Heart left ventricle (tissue), 16 donors: ENCODE results near the gene MIER3. TPM values are rescaled to one million over a fixed set of nuclear protein-coding genes. Genes with fewer than 3 reads are reported as not detected.

Source experiments
- ATAC-seq, 4 donors: fragments of 200-7000 bp; cut with Tn5 transposase; one replicate each; pipeline ENCODE4 v1.9.1; 2020 to 2022; ENCODE audit warnings: moderate library complexity in 4 of 4, mild to moderate bottlenecking in 3 of 4, moderate number of reproducible peaks in 1 of 4
- DNase-seq, 5 donors: peaks; one replicate each; pipeline ENCODE4 v3.0.0-alpha.2; 2020
- H3K27ac ChIP-seq, 12 donors: fragments of 200-600 bp; sonication (generic) in 4 of 12; one replicate each; pipeline versions ENCODE4 v1.5.0 to v1.8.0; 2016 to 2022; ENCODE audit warnings: mild to moderate bottlenecking in 2 of 12
- H3K27me3 ChIP-seq, 9 donors: fragments of 200-600 bp; sonication (generic) in 2 of 9; one replicate each; pipeline versions ENCODE4 v1.5.1 to v1.8.0; 2016 to 2022; ENCODE audit warnings: mild to moderate bottlenecking in 3 of 9
- H3K36me3 ChIP-seq, 9 donors: fragments of 200-600 bp; sonication (generic) in 2 of 9; one replicate each; pipeline versions ENCODE4 v1.5.0 to v1.8.0; 2018 to 2022; ENCODE audit warnings: mild to moderate bottlenecking in 2 of 9
- H3K4me1 ChIP-seq, 12 donors: fragments of 200-600 bp; sonication (generic) in 4 of 12; one replicate each; pipeline versions ENCODE4 v1.5.0 to v1.8.0; 2016 to 2022; ENCODE audit warnings: mild to moderate bottlenecking in 3 of 12
- H3K4me3 ChIP-seq, 12 donors: fragments of 200-600 bp; sonication (generic) in 4 of 12; one replicate each; pipeline versions ENCODE4 v1.5.0 to v1.8.0; 2017 to 2022; ENCODE audit warnings: mild to moderate bottlenecking in 9 of 12, moderate library complexity in 4 of 12
- H3K9me3 ChIP-seq, 12 donors: fragments of 200-600 bp; sonication (generic) in 4 of 12; one replicate each; pipeline versions ENCODE4 v1.5.0 to v1.8.0; 2016 to 2022; ENCODE audit warnings: mild to moderate bottlenecking in 1 of 12
- CTCF ChIP-seq, 12 donors: fragments of 200-600 bp; sonication (generic) in 4 of 12; IDR thresholded peaks; one replicate each; pipeline versions ENCODE4 v1.5.0 to v1.8.0; 2018 to 2022; ENCODE audit warnings: antibody characterized with exemption in 12 of 12, mild to moderate bottlenecking in 5 of 12
- POLR2A ChIP-seq, 2 donors: fragments of 450-650 bp; IDR thresholded peaks; one replicate each; pipeline ENCODE4 v1.6.1; 2017; ENCODE audit warnings: antibody characterized with exemption in 2 of 2, mild to moderate bottlenecking in 2 of 2, moderate library complexity in 2 of 2
- WGBS, 4 donors: extraction: QIAGEN DNeasy Blood & Tissue Kit in 2 of 4; methylation state at CpG; one replicate each; pipeline versions ENCODE4 v1.1.5 to v1.1.7; 2013 to 2018; 5-methylcytosine and 5-hydroxymethylcytosine counted together
- intact Hi-C, 10 donors: fragments of 100-400 bp; cut with DNase I; formaldehyde crosslinking; loops; one replicate each; pipeline versions ENCODE4 v1.11.1 to v1.14.2; 2022
- polyA plus RNA-seq, 2 donors: library from polyadenylated mRNA; stranded (reverse); fragments of 200-250 nt; gene quantifications; one replicate each; pipeline ENCODE4 v1.2.3, GENCODE V29; 2013
- total RNA-seq, 9 donors: library from RNA; depleted of rRNA in 2 of 9; stranded (reverse); fragments of >200 nt in 2 of 9; fragmentation: NEBNext Ultra II Directional in 3 of 9; extraction: Animal tissue kit (Norgen Biotek cat#: 25700) in 3 of 9; gene quantifications; one replicate each; pipeline versions ENCODE4 v1.1.0 to v1.2.4, GENCODE V29; 2016 to 2023
- donor health status: ischemic (EF 13 %, LVEDD 7.1; RV severe dilation, severe dysfunction).
- donor health status: healthy with polysubstance abuse.
- donor health status: DM: no; HTN: yes; CAD: no.
- donor health status: DM: no; HTN: no; CAD: no.
- donor health status: ischemic (EF 25% LVEDD 6.9; RV normal size, moderate dysfunction).
- donor health status: ischemic (EF 25% LVEDD 5.7; RV mildly dilated, moderate dysfunction).
- donor health status: healthy.
- donor health status: DM: yes; HTN: yes; CAD: no.
- donor health status: ischemic (EF 35%, LVEDD 5.7; RV mildly dilated, moderate dysfunction).
- donor health status: nonischemic (EF 11% LVEDD 7.7; RV severe dilation, severe dysfunction).
- donor health status: DM: yes; HTN: yes; CAD: no.
- donor health status: PGD.
- donor health status: ischemic (EF 29% LVEDD 5.4; RV normal size, mild dysfunction).
- donor health status: nonischemic (EF 23%, LVEDD 6.1; RV moderate dilation, normal function).

Gene MIER3
- total and polyA plus RNA-seq, 11 donors: 3.9 to 15.5 (median 10.6) TPM

GRCh38 chr5:56958595-56958994 lies 6.7 kb upstream of the MIER3 start:
- H3K9me3 ChIP-seq: no peaks in the 10 kb centered on the region
- no peaks in the 10 kb centered on the region for H3K36me3 ChIP-seq
- H3K27ac ChIP-seq: no peak overlapping the region
- ATAC-seq: no peak
- 91 to 95% (median 94%) methylated on average over 2 of the region's 2 CpGs for WGBS, 4 donors
- peaks cover 0 to 33% (median 0%) of the 10 kb centered on the region in 9 donors for H3K27me3 ChIP-seq
- H3K4me1 ChIP-seq: no peaks in the 10 kb centered on the region
- DNase-seq: no peak
- TF ChIP-seq CTCF (IDR thresholded peaks at IDR 0.05) (no peak), POLR2A (IDR thresholded peaks at IDR 0.05) (no peak)
- H3K4me3 ChIP-seq: no peak overlapping the region
- intact Hi-C loops: no loop called here

GRCh38 chr5:56954262-56954661 lies 2.3 kb upstream of the MIER3 start:
- Histone ChIP-seq H3K36me3 (peaks cover 0 to 6% (median 0%) of the 10 kb centered on the region in 9 donors), H3K27me3 (peaks cover 0 to 20% (median 0%) of the 10 kb centered on the region in 9 donors), H3K4me3 (no peak overlapping the region), H3K27ac (no peak overlapping the region), H3K9me3 (no peaks in the 10 kb centered on the region), H3K4me1 (peaks cover 0 to 20% (median 16%) of the 10 kb centered on the region in 12 donors)
- DNase-seq: no peak
- 84 to 98% (median 94%) methylated on average over 1 of the region's 1 CpG for WGBS, 4 donors
- intact Hi-C loops: loop anchor here in 4 of 10 donors (5.0 kb wide), 3 partner anchors 42 to 263 kb away; partner anchors contain the start of gene GPBP1 (in 1 of the 4)
- no peak for ATAC-seq
- TF ChIP-seq POLR2A (IDR thresholded peaks at IDR 0.05): no peak
- TF ChIP-seq CTCF (IDR thresholded peaks at IDR 0.05): no peak

- Histone ChIP-seq H3K9me3 (no peaks in the 10 kb centered on the region), H3K36me3 (peaks cover 0 to 32% (median 20%) of the 10 kb centered on the region in 9 donors), H3K4me3 (peak overlapping the region; percentile 73 to 97 (median 88)), H3K27ac (peak overlapping the region; percentile 67 to 93 (median 84)), H3K27me3 (peaks cover 0 to 13% (median 0%) of the 10 kb centered on the region in 9 donors), H3K4me1 (peaks cover 0 to 24% (median 16%) of the 10 kb centered on the region in 12 donors)
- ATAC-seq (peak in 3 of 4 donors; percentile 51 to 68 (median 63)), DNase-seq (peak; percentile 27 to 66 (median 32))
- intact Hi-C loops: loop anchor here in 5 of 10 donors (2.0 to 5.0 kb wide), 5 partner anchors 39 to 269 kb away; partner anchors contain the start of genes GPBP1 (in 1 of the 5) and SETD9 (in 1 of the 5)
- WGBS, 4 donors: 0 to 1% (median 1%) methylated on average over 28 to 85 of the region's 85 CpGs
- TF ChIP-seq POLR2A (IDR thresholded peaks at IDR 0.05) (no peak), CTCF (IDR thresholded peaks at IDR 0.05) (peak in 1 of 12 donors; percentile 6)
These were observed 587 bp downstream of the MIER3 start for GRCh38 chr5:56951126-56951945.

- H3K9me3 ChIP-seq: no peaks in the 10 kb centered on the region
- peaks cover 0 to 39% (median 27%) of the 10 kb centered on the region in 9 donors for H3K36me3 ChIP-seq
- H3K27ac ChIP-seq: peak overlapping the region; percentile 67 to 93 (median 84)
- TF ChIP-seq POLR2A (IDR thresholded peaks at IDR 0.05) (no peak), CTCF (IDR thresholded peaks at IDR 0.05) (peak in 1 of 12 donors; percentile 11)
- peaks cover 0 to 24% (median 16%) of the 10 kb centered on the region in 12 donors for H3K4me1 ChIP-seq
- 0 to 1% (median 0%) methylated on average over 28 to 33 of the region's 33 CpGs for WGBS, 4 donors
- H3K27me3 ChIP-seq: peaks cover 0 to 12% (median 0%) of the 10 kb centered on the region in 9 donors
- peak overlapping the region; percentile 73 to 97 (median 88) for H3K4me3 ChIP-seq
- intact Hi-C loops: loop anchor here in 6 of 10 donors (1.0 to 5.0 kb wide), 6 partner anchors 38 to 270 kb away; partner anchors contain the start of genes GPBP1 (in 1 of the 6) and SETD9 (in 1 of the 6)
- DNase-seq (peak; percentile 68 to 80 (median 75)), ATAC-seq (peak; percentile 73 to 86 (median 78))
These were observed 1.2 kb downstream of the MIER3 start for GRCh38 chr5:56950626-56951125.
